DMS114 treated with DMSO at 0.1 percent for 48 hours (cell line): ENCODE data around the gene ASXL2.
"Not testable (repeated sequence)": the region's sequence is repeated elsewhere in the genome, so short reads cannot be mapped to it uniquely, and the experiment has no call there.

Experiments used
- DNase-seq: peaks from one replicate; lab custom pipeline; 2025; ENCODE audit not compliant: unreplicated experiment; lab: John Stamatoyannopoulos, UW

Gene ASXL2

DNA sequence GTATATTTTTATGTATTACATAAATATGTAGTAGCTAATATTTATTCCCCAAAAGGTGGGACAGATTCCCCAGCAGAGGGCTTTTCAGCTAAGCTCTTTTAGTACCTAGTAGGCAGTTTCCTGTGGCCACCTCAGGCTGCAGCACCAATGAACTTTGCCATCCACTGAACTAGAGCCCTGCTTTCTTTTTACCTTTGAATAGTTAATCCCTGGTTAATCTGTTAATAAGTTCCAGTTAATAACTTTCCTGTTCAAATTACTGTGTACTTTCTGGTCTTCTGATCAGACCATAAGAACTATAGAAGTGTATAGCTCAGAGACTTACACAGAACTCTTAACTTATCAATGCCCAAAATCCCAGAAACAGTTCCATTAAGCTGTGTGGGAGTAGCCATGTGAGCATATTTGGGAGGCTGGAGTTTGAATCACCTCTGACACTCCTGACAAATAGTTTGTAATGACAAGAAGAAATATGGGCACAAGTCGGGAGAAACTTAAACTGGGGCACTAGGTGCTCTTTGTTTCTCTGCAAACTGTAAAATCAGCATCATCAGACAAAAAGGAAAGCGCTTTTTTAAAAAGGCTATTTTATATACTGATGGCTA, 40.0 kb downstream of the ASXL2 start:
- DNase-seq, result no peak

DNA sequence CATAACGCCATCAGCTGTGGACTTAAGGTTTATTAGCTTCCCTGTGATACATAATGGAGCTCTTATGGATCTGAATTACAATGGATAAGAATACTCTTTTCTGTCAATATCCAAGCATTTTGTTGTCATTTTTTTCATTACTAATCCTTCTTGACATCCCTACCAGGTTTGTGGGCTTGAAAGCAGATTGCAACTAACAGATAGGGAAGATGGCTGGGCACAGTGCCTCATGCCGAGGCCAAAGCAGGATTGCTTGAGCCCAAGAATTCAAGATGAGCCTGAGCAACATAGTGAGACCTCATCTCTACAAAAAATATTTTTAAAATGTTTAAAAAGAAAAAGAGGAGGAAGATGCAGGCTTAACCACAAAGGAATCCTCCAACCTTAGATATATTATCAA, 42.4 kb downstream of the ASXL2 start:
- DNase-seq, result no peak

DNA sequence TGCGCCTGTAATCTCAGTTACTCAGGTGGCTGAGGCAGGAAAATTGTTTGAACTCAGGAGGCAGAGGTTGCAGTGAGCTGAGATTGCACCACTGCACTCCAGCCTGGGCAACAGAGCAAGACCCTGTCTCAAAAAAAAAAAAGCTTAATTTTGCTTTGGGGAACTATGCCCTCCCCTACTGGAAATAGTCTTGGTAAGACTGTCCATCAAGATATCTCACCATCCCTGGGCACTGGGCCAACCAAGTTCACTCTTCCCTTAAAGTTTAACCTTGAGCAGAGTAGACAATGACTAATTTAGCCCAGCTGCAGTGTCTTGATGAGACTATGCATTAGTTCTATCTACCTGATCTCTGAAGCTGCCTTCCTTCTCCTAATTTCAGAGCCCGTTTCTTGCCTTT, 44.7 kb downstream of the ASXL2 start:
- no peak for DNase-seq

DNA sequence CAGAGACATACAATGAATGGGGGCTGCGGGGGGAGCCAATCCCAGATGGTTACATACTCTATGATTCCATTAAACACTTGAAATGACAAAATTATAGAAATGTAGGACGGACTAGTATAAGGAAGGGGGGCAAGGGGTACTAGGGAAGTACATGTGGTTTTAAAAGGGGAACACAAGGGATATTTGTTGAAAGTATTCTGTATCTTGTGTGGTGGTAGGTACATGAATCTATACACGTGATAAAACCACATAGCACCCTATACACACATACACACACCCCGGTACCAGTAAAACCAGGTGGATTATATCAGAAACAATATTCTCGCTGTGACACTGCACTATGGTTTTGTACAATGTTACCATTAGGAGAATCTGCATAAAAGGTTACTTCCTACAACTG, 45.4 kb downstream of the ASXL2 start:
- DNase-seq, result no peak

DNA sequence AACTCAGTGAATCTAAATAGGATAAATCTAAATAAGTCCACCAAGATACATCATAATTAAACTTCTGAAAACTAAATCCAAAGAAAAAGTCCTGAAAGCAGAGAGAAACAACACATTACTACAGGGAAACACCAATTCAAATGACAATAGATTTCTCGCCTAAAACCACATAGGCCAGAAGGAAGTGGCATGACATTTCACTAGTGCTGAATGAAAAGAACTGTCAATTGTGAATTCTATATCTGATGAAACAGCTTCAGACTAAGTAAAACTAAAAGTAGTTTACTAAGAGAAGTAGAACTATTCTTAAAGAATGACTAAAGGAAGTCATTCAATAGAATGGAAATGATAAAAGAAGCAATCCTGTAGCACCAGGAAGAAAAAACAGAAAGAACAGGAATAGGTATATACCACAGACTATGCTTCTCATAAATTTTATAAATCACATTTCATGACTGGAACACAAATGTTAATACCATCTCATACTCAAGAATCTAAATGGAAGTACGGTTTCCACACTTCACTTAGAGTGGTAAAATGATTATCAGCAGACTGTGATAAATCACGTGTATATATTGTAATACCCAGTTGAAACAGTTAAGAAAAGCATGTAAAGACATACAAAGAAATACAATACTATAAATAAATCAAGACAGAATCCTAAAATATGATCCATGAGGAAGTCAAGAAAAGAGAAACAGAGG, 46.4 kb downstream of the ASXL2 start:
- no peak for DNase-seq

DNA sequence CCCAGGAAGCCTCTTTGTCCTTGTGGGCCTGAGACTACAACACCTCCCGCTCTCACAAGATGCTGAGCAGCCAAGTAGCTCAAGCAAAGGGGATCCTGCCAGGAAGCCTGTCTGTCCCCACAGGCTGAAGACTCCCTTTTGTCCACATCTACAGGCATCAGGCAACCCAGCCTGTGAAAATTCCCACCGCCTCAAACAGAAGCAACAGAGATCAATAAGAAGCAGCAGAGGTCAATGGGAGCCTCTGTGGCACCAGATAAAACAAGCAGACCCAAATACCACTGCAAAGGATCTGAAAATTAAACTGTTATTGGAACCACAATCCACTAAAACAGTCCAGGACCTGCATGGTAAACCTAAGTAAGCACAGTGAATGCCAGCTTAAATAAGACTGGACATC, 48.5 kb downstream of the ASXL2 start:
- no peak for DNase-seq

DNA sequence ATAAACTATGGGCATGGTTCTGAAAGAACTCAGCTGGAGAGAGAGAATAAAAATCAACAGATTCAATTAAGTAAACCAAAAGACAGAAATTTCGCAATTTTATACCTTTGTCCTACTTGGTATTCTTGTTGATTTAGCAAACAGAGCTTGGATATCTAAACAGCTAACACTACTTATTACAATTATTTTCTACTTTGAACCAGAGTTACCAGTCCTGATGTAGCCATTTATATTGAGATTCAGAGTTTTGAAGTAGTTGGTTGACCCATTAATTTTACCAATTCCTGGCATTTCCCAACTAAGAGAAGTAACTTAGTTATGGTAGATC, 48.9 kb downstream of the ASXL2 start:
- no peak for DNase-seq

DNA sequence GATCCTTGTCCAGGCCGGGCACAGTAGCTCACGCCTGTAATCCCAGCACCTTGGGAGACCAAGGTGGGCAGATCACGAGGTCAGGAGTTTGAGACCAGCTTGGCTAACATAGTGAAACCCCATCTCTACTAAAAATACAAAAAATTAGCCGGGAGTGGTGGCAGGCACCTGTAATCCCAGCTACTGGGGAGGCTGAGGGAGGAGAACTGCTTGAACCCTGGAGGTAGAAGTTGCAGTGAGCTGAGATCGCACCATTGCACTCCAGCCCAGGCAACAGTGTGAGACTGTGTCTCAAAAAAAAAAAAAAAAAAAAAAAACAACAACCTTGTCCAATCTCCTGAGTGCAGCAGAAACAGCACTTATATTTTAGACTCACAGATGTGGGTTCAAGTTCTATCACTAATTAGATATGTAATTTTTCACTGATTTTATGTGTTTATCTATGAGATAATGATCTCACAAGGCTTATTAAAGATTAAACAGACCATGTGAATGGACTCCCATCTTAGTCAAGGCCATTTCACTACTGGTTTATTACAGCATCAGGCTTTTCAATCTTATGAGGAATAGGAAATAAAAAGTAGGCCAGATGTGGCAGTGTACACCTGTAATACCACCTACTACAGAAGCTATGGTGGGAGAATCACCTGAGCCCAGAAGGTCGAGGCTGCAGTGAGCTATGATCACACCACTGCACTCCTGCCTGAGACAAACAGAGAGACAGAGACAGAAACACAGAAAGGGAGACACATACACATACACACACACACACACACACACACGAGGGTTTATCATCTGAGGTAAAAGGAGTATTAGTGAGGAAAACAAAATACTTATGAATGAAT, 49.5 kb downstream of the ASXL2 start:
- not testable (repeated sequence) for DNase-seq

DNA sequence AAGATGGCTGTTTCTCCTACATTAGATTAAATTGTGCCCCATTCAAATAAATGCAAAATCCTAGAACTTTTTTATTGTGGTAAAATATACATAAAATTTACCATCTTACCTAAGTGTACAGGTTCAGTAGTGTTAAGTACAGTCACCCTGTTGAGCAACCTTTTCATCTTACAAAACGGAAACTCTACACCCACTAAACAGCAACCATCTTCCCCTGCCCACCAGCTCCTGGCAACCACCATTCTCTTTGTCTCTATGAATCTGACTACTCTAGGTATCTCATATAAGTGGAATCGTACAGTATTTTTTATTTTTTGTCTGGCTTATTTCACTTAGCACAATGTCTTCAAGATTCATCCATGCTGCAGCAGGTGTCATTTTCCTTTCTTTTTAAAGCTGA, 53.0 kb downstream of the ASXL2 start:
- DNase-seq, result no peak

DNA sequence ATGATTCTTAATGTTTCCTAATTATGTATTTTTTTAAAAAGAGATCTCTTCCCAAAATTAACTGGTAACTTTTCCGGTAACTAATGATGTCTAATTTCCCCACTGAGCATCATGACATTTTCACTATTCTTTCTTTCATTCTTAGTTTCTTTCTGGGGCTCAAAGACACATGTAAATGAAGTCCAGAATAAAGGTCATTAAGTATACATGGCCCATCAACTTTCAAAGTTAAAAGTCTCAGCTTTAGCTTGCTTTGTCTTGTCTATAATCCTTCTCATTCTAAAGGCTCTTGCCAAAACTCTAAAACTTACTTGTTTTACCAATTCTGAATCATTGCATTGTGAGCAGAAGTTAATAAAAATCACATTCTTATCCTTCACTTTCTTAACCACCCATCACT, 53.6 kb downstream of the ASXL2 start:
- no peak for DNase-seq

DNA sequence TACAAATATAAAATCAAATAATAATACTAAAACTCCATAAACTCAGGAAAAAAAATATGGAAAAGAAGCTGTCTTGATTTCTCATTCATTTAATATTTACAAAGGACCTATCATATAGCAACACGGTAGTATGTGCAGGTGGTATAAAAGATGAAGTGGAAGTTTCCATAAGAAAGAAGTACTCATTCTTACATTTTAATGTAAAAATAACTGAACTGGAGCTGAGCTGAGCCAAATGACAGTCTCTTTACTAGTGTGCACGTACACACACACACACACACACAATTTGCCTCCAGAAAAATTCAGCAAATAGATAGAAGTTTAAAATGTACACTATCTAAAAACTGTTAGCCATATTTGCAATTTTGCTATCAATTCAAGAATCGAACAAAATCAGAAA, 54.1 kb downstream of the ASXL2 start:
- no peak for DNase-seq

DNA sequence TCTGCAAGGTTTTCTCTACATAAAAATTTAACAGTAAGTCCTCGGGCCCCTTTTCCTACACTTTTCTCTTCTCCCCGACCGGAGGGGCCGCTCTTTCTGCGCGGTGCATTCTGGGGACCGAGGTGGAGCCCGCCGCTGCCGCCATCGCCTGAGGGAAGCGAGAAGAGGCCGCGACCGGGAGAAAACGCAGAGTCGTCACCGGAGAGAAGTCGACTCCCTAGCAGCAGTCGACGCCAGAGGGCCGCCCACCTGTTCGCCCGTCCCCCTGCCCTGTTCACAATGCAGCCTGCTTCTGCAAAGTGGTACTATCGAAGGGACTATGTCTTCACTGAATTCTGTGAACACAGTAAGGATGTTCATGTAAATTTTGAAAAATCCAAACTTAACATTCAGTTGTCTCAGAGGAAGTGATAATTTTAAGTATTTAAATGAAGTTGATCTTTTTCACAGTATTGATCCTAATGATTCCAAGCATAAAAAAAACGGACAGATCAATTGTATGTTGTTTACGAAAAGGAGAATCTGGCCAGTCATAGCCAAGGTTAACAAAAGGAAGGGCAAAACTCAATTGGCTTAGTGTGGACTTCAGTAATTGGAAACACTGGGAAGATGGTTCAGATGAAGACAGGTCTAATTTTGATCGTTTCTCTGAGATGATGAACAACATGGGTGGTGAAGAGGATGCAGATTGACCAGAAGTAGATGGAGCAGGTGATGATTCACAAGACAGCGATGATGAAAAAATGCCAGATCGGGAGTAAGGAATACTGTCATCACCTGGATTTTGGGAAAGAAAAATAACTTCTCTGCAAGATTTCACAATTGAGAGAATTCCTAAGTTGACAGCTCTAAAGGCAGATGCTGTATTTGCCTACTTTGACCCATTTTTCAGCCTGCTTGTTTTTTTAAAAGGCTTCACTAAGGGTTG, 55.8 kb downstream of the ASXL2 start:
- no peak for DNase-seq

DNA sequence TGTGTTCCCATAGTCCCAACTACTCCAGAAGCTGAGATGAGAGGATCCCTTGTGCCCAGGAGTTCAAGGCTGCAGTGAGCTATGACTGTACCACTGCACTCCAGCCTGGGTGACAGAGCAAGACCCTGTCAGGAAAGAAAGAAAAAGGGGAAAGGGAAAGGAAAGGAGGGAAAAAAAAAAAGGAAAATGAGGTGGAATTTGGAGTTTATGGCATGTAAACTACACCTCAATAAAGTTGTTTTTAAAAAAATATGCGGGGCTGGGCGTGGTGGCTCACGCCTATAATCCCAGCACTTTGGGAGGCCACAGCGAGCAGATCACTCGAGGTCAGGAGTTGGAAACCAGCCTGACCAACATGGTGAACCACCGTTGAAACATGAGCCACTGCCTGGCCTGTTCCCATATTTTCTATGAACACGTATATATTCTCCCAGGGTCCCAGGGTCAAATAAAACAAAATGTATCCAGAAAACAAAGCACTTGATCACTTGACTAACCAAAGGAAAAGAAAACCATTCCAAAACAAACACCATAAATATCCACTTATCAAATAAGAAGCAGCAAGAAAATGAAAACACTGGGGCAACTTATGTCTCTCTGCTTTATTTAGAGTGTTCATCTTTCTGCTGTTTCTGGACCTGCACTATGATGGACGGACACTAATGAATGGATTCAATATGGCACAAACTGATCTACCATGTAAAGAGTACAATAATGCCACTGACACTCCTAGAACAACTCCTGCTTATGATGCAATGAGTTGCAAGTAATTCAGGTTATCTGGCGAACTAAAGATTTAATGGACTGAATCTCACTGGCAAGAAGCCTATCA, 56.8 kb downstream of the ASXL2 start:
- no peak for DNase-seq

DNA sequence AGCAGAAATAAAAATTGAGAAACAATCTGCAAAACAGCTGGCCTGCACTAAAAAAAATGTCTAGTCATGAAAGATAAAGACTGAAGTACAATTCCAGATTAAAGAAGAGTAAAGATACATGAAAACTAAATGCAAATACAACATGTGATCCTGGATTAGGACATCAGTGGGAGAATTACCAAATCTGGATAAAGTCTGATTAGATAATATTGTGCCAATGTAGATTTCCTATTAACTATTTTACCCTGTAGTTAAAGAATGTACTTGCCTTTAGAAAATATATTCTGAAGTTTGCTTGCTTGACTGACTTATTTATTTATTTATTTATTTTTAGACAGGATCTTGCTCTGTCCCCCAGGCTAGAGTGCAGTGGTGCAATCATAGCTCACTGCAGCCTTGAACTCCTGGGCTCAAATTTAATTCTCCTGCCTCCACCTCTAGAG, 58.7 kb downstream of the ASXL2 start:
- no peak for DNase-seq

DNA sequence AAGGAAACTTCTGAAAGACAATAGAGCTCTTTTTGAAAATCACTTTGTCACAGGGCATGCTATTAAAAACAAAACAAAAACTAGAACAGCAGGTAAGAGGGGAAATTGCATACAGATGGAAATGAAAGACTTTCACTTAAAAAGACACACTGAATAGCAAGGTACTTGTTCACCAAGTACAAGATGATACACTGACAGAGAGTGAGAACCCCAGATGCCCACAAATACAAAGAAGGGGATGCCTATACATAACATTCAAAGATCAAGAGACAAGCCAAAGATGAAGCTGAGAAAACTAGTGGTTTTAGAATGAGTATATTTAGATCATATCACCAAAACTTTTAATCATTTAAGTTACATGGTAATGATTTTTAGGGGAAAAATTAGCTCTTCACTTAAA, 60.7 kb downstream of the ASXL2 start:
- DNase-seq, result no peak

DNA sequence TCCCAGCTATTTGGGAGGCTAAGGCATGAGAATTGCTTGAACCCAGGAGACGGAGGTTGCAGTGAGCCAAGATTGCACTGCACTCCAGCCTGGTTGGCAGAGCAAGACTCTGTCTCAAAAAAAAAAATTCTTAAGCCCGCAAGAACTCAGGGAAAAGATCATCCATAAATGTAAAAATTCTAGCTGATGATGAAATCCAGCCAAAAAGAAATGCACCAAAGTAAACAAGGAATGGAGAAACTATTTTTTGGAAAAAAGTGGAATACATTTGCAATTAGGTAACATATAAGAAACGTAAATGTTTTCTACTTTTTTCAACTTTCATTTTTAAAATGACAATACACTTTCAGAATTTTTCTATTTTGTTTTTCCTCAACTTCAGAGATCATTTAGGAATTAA, 61.3 kb downstream of the ASXL2 start:
- DNase-seq, result no peak

DNA sequence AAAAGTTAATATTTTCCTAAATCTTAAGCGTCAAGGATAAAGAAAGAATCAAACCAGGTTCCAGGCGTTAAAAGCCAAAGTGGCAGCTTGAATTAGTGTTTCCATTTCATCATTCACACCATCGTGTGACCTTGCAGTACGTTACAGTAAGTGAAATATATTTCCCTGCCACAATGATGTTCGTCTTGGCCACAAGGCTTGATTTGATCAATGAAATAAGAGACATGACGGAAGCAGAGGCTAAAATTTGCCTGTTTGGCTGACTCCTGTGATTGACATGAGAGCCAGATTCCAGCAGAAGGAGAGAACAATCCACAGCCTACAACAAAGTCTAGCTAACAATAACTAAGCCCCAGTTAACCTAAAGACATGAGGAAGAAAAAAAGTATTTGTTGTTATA, 62.0 kb downstream of the ASXL2 start:
- DNase-seq, result no peak

DNA sequence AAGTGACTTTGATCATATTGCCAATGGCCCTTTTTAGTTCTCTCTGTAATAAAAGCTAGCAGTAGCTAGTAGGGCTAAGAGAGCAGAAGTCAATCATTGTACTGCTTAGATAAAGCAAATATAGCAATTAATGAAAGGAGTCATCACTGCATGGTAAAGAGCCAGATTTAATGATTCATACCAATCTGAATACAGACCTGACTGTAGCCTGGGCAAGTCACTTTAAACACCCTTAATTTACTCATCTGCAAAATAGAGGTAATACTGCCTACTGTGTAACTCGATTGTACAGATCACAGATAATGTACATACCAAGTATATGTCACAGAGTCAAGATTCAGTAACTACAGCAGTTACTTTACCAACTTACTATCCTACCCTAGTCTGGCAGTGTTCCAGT, 63.6 kb downstream of the ASXL2 start:
- no peak for DNase-seq

DNA sequence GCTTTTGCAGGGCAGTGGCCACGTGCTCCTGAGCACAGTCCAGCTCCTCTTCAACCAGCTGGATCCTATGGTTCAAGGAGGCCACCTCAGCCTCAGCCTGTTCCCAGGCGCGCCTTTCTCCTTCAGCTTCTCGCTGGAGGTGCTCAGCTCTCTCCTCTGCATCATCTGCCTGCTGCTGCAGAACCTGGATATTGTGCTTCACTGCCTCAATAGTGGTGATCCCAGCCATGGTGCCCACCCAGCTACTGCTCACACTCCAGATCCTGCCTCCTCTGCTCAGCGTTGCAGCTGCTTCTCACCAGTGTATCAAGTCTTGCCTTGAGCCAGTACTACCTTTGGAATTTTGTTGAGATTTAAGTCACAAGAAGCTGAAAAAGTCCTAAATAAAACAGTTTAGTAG, 67.9 kb downstream of the ASXL2 start:
- no peak for DNase-seq

DNA sequence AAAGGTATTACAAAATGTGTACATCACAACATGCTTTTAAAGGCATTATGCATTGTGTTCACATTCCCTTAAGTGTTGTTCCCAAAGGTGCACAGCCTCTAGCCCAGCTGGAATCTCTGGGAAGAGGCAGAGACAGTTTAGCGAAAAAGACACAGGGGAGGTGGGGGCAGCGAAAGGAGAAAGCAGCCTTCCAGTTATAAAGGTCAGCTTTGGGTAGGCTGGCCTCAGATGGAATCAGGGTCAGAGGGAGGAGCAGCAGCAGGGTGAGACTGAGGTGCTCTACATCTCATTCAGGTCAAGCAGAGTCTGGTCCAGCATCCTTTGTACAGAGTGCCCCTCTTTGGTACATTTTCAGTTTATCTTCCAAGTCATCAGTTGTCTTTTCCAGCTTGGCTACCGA, 68.6 kb downstream of the ASXL2 start:
- no peak for DNase-seq
